Activated CD4-positive, alpha-beta T cell treated with anti-CD3 and anti-CD28 coated beads, Interleukin-2, amount 50 U/mL, for 24 hours (primary cell): Measurements from ENCODE around the gene SEM1.
"Not testable (repeated sequence)": the region's sequence is repeated elsewhere in the genome, so short reads cannot be mapped to it uniquely, and the experiment has no call there.

Experiments used
- DNase-seq, 2 donors: peaks; one replicate each; pipeline ENCODE4 v3.0.0-alpha.2; 2020; ENCODE audit warnings: low read depth in 1 of 2, low spot score in 1 of 2

SEM1 gene

GRCh38 chr7:96709381-96710228, at the start of gene SEM1:
TSS of gene SEM1 (minus strand) at chr7:96709846. CDS start at chr7:96709763, 83 bp downstream.
- peak; percentile 47 to 48 for DNase-seq

- DNase-seq: not testable (repeated sequence)
Observed at GRCh38 chr7:96757880-96758279, 48.2 kb upstream of the SEM1 start.

- no peak for DNase-seq
Observed at GRCh38 chr7:96747418-96747940, 37.8 kb upstream of the SEM1 start.

- no peak for DNase-seq
Observed at GRCh38 chr7:96740130-96740529, 30.5 kb upstream of the SEM1 start.

- no peak for DNase-seq
Observed at GRCh38 chr7:96739609-96740008, 30.0 kb upstream of the SEM1 start.

GRCh38 chr7:96739167-96739566, 29.5 kb upstream of the SEM1 start:
- DNase-seq: no peak

GRCh38 chr7:96738705-96739104, 29.1 kb upstream of the SEM1 start:
- no peak for DNase-seq

- DNase-seq: no peak
Observed at GRCh38 chr7:96737545-96738050, 28.0 kb upstream of the SEM1 start.

- no peak for DNase-seq
Observed at GRCh38 chr7:96734343-96734742, 24.7 kb upstream of the SEM1 start.

GRCh38 chr7:96729820-96730219, 20.2 kb upstream of the SEM1 start:
- no peak for DNase-seq

- no peak for DNase-seq
Observed at GRCh38 chr7:96728139-96728538, 18.5 kb upstream of the SEM1 start.

GRCh38 chr7:96727534-96728088, 18.0 kb upstream of the SEM1 start:
- DNase-seq: no peak

GRCh38 chr7:96723622-96724021, 14.0 kb upstream of the SEM1 start:
- DNase-seq: no peak

GRCh38 chr7:96722928-96723327, 13.3 kb upstream of the SEM1 start:
- not testable (repeated sequence) for DNase-seq

- DNase-seq: no peak
Observed at GRCh38 chr7:96720843-96721242, 11.2 kb upstream of the SEM1 start.

GRCh38 chr7:96719164-96719563, 9.5 kb upstream of the SEM1 start:
- DNase-seq: no peak

- DNase-seq: no peak
Observed at GRCh38 chr7:96718107-96719003, 8.7 kb upstream of the SEM1 start.

- DNase-seq: no peak
Observed at GRCh38 chr7:96713037-96713436, 3.4 kb upstream of the SEM1 start.

GRCh38 chr7:96710544-96710943, 898 bp upstream of the SEM1 start:
- DNase-seq: no peak

GRCh38 chr7:96708872-96709271, 774 bp downstream of the SEM1 start:
- no peak for DNase-seq
